HG03565 (cell line): ENCODE data around the gene DLG2.

Source experiments
- ATAC-seq: cut with Tn5 transposase; IDR thresholded peaks from one replicate; pipeline ENCODE4 v1.9.1; 2021; ENCODE audit warnings: mild to moderate bottlenecking, moderate library complexity; ENCODE audit not compliant: unreplicated experiment

DLG2 gene

DNA sequence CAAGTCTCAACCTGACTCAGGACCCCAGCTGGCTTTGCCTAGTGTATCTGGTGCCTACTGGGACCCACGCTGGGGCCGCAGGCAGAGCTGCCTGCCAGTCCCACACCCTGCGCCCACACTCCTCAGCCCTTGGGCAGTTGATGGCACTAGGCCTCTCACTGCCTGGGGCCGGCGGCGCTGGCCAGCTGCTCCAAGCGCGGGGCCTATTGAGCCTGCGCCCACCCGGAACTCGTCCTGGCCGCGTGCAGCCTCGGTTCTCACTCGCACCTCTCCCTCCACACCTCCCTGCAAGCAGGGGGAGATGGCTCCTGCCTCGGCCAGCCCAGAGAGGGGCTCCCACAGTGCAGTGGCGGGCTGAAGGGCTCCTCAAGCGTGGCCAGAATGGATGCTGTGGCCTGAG is 1432.4 kb downstream of the DLG2 start:
- no peak for ATAC-seq

GRCh38 chr11:84193706-84194105 is 1433.4 kb downstream of the DLG2 start:
- ATAC-seq = no peak

DNA sequence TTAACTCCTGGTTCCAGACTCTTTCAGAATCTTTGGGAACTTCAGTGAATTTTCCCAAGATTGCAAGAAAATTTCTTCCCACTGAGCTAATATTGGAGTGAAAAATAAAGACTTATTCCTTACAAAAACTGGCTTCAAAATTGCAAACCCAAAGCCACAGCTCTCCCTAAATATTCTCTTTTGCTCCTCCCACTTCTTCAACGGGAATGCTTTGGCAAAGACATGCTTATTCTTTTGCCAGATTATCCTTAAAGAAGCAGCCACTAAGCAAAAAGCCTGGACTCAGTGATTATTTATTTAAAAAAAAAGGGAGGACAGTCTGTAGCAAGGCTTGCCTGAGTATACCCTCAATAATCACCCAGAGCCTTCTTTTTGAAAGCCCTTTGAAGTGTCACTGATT is 1438.6 kb downstream of the DLG2 start:
- no peak for ATAC-seq

- ATAC-seq = no peak
These were observed 1454.1 kb downstream of the DLG2 start for GRCh38 chr11:84173078-84173477.

- ATAC-seq = no peak
These were observed 1462.0 kb downstream of the DLG2 start for GRCh38 chr11:84165139-84165538.

- ATAC-seq = no peak
These were observed 1462.4 kb downstream of the DLG2 start for GRCh38 chr11:84164728-84165127.

GRCh38 chr11:84163116-84163515 is 1464.0 kb downstream of the DLG2 start:
- ATAC-seq = no peak

DNA sequence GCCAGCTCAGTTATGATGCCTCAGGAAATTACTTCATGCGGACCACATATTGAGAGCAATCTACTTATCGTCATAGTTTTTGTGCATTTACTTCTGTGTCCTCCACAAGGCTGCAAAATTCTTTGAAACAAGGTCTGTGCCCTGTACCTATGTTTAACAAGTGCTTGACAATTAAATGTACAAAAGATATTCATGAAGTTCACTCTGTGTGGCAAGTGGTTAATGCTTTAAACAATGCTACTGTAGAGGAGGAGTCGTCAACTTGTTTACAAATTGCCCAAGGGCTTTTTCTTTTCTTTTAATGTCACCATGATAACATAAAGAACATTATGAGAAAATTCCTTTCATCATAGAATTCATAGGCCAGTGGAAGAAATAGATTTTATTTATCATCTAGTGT is 1469.5 kb downstream of the DLG2 start:
- no peak for ATAC-seq

DNA sequence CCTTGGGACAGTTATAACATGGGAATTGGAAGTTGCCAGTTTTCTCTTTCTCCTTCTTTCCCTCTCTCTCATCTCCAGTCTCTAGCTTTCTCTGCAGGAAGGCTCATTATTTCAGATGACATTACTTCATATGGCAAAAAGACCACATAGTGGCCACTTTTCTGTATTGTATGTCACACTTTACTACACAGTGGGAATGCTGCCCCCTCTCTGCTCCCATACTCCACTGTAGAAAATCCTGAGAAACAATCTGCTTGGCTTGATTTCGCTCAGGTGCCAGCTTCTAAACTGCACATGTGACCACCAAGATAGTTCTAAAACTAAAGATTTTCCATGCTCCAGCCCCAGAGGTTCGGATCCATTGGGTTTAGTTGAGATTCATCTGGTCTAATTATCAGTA is 1480.3 kb downstream of the DLG2 start:
- ATAC-seq = no peak

DNA sequence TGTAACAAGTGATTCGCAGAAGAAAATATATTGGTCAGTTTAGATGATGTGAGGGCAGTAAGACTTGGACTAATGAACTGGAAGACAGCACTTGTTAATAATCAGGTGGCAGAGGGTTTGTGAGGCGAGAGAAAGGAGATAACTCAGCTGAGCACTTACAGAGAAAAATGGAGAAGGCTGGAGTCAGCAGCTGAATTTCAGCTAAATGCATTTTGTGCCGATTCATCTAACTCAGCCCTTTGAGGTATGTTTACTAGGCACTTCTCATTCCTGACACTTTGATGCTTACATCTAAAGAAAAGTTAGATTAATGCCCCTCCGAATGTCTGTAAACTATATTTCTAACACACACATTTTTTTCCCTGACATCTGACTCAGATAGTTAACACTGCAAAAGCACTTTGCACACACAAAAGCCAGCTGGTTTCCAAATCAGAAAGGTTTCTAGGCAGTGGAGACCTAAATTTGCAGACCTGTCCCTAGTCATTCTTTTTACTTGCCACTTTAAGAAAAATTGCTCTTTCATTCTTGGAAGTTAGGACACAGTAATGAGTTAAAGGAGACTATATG is 1481.4 kb downstream of the DLG2 start:
- ATAC-seq = no peak

GRCh38 chr11:84144531-84144930 is 1482.6 kb downstream of the DLG2 start:
- no peak for ATAC-seq

DNA sequence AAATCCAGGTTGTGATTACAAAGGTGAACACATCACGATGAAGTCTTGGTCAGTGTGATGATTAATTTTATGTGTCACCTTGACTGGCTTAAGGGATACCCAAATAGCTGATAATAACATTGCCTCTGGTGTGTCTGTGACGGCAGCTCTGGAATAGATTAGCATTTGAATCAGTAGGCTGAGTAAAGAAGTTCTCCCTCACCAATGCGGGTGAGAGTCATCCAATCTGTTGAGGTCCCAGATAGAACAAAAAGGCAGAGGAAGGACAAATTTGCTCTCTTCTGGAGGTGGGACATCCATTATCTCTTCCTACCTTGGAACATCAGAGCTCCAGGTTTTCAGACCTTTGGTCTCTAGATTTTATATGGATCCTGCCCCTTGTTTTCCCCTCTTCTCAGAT is 1484.7 kb downstream of the DLG2 start:
- no peak for ATAC-seq

DNA sequence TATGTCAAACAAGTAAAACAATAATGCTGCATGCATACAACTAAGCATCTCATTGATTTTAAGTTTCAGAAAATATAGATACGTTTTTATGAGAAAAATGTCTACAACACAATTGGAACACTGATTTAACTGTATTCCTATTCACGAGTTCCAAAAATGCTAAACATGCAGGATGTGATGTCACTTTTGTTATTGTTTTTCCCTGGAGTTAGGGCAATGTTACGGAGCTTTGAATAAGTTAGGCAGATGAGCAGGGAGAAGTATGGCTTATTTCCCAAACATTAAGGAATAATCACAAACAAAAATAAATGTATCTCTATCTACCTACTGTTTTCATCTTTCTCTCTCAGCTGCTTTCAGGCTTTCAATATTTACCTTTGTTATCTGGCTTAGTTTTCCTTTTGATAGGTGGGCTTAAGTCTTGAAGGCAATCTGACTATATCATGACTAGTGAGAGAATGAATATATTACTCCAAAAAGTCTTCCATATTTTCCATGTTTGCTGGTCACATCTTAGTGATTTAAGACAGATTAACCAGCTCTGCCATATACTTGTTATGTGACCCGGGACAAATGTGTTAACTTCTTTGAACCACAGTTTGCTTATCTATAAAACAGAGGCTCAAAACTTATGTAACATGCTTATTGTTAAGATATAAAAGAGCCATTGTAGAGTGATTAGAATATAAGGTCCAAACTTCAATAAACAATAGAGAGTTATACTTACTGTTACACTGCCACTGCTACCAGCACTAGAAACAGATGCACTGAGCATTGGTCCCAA is 1486.6 kb downstream of the DLG2 start:
- no peak for ATAC-seq

- ATAC-seq = no peak
These were observed 1489.2 kb downstream of the DLG2 start for GRCh38 chr11:84137960-84138359.

- no peak for ATAC-seq
These were observed 1489.6 kb downstream of the DLG2 start for GRCh38 chr11:84137505-84137904.

GRCh38 chr11:84136926-84137325 is 1490.2 kb downstream of the DLG2 start:
- ATAC-seq = no peak

- peak; percentile 50 for ATAC-seq
These were observed 1496.3 kb downstream of the DLG2 start for GRCh38 chr11:84130646-84131427.

GRCh38 chr11:84129961-84130576 is 1497.1 kb downstream of the DLG2 start:
- no peak for ATAC-seq

- no peak for ATAC-seq
These were observed 1498.3 kb downstream of the DLG2 start for GRCh38 chr11:84128840-84129239.

DNA sequence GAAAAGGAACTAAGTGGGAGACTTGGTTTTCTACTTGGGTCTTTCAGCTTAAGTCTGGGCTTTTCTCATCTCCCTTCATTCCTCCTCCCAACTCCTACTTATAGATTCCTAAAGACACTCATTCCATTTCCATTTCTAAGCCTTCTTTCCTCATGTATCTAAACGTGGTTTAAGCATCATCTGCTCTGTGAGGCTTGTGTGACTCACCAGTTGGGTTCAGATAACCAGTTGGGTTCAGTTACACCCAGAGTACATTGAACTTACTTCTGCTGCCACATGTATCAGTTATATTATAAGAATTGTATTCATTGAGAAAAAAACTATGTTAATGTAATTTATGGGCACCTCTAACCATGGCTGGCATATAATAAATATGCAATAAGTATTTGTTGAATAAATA is 1509.8 kb downstream of the DLG2 start:
- ATAC-seq = no peak

GRCh38 chr11:84106541-84106940 is 1520.6 kb downstream of the DLG2 start:
- ATAC-seq = no peak

DNA sequence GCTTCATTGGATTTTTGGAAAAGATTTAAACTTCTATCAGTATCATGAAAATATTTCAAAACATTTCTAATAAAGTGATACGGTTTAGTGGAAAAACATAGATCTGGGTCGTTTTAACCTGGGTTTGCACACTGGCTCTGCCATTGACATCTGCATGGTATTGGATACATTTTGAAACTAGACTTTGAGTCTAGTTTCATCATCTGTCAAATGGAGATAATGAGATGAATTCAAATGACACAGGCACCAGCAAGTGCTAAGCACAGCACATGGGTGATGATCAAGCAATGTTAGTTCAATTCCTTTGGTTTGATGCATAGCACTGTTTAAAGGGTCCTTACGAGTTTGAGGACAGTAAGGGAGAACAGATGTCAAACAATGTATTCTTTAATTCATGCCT is 1522.0 kb downstream of the DLG2 start:
- no peak for ATAC-seq
